Endodermal cell (in vitro differentiated cells): ENCODE data around the gene ACOT4. TPM values are rescaled to one million over a fixed set of nuclear protein-coding genes. Genes with fewer than 3 reads are reported as not detected.

Source experiments
- DNase-seq: peaks from one replicate; pipeline ENCODE4 v3.0.0-alpha.2; 2017
- H3K27ac ChIP-seq: 2 replicates; pipeline ENCODE4 v1.5.1; 2013; ENCODE audit warnings: mild to moderate bottlenecking, low read depth, low read length, moderate library complexity
- H3K27me3 ChIP-seq: 2 replicates; pipeline ENCODE4 v1.6.1; 2013; ENCODE audit warnings: mild to moderate bottlenecking, low read length, moderate library complexity; ENCODE audit not compliant: insufficient read depth, control insufficient read depth, poor library complexity, severe bottlenecking
- H3K36me3 ChIP-seq: 2 replicates; pipeline ENCODE4 v1.7.0; 2013; ENCODE audit warnings: mild to moderate bottlenecking, low read length, moderate library complexity; ENCODE audit not compliant: control insufficient read depth, insufficient read depth
- H3K4me1 ChIP-seq: one replicate; pipeline ENCODE4 v1.7.0; 2013; ENCODE audit warnings: low read length; ENCODE audit not compliant: control insufficient read depth, insufficient read depth
- H3K4me3 ChIP-seq: 2 replicates; pipeline ENCODE4 v1.5.1; 2013; ENCODE audit warnings: mild to moderate bottlenecking, low read length, moderate library complexity
- H3K9ac ChIP-seq: 2 replicates; pipeline ENCODE4 v1.6.1; 2013; ENCODE audit warnings: mild to moderate bottlenecking, low read length, moderate library complexity; ENCODE audit not compliant: poor library complexity, severe bottlenecking; ENCODE audit errors: extremely low read depth
- H3K9me3 ChIP-seq: 2 replicates; pipeline ENCODE4 v1.6.1; 2013; ENCODE audit warnings: mild to moderate bottlenecking, low read length, moderate library complexity; ENCODE audit not compliant: control insufficient read depth
- H3K27ac Mint-ChIP-seq: 2 replicates; pipeline ENCODE4 v1.8.0; 2020; ENCODE audit warnings: mixed read lengths
- H3K27me3 Mint-ChIP-seq: 2 replicates; pipeline ENCODE4 v1.8.0; 2021; ENCODE audit warnings: mild to moderate bottlenecking, mixed read lengths; ENCODE audit not compliant: insufficient read depth
- H3K36me3 Mint-ChIP-seq: 2 replicates; pipeline ENCODE4 v1.8.0; 2020; ENCODE audit warnings: low read depth, mixed read lengths
- H3K4me1 Mint-ChIP-seq: 2 replicates; pipeline ENCODE4 v1.8.0; 2020; ENCODE audit warnings: mixed read lengths
- H3K4me3 Mint-ChIP-seq: 2 replicates; pipeline ENCODE4 v1.8.0; 2020; ENCODE audit warnings: mild to moderate bottlenecking, moderate library complexity, mixed read lengths
- H3K9me3 Mint-ChIP-seq: 2 replicates; pipeline ENCODE4 v1.8.0; 2020; ENCODE audit warnings: mild to moderate bottlenecking, mixed read lengths
- CTCF ChIP-seq: fragments of 200-600 bp; sonication (generic); conservative IDR thresholded peaks from 2 replicates; pipeline ENCODE4 v1.5.0; 2021; ENCODE audit warnings: antibody characterized with exemption, mild to moderate bottlenecking
- WGBS, 2 experiments: methylation state at CpG; one replicate each; pipeline versions ENCODE4 v1.1.5 to v1.1.7; 2013; ENCODE audit warnings: missing lambda C conversion rate in 2 of 2, mixed read lengths in 1 of 2; ENCODE audit not compliant: insufficient coverage in 1 of 2, insufficient read length in 1 of 2; 5-methylcytosine and 5-hydroxymethylcytosine counted together
- total RNA-seq, 2 donors: library from RNA; stranded (reverse); fragmentation: NEBNext Ultra II Directional in 1 of 2; extraction: Animal tissue kit (Norgen Biotek cat#: 25700) in 1 of 2; gene quantifications; 2 replicates in 1 of 2; 3 replicates in 1 of 2; pipeline ENCODE4 v1.2.1, GENCODE V29; 2021

Gene ACOT4
- total RNA-seq, 2 donors from 2014 or later: 0.97 to 2.0 TPM

- Histone ChIP-seq H3K9me3 (peaks cover 12% of the 10 kb centered on the region), H3K27ac (no peak overlapping the region), H3K4me1 (no peaks in the 10 kb centered on the region), H3K27me3 (no peaks in the 10 kb centered on the region), H3K9ac (no peak overlapping the region), H3K36me3 (no peaks in the 10 kb centered on the region), H3K4me3 (no peak overlapping the region)
- no peak for TF ChIP-seq CTCF
- Mint-ChIP-seq H3K4me3 (no peak overlapping the region), H3K4me1 (no peaks in the 10 kb centered on the region), H3K27ac (no peak overlapping the region), H3K9me3 (peaks cover 34% of the 10 kb centered on the region), H3K27me3 (no peaks in the 10 kb centered on the region), H3K36me3 (peaks cover 8% of the 10 kb centered on the region)
- WGBS, 2 experiments: 84 to 88% methylated on average over 3 of the region's 3 CpGs
- no peak for DNase-seq
Measured at GRCh38 chr14:73602994-73603393, 11.3 kb downstream of the ACOT4 start.

- Mint-ChIP-seq H3K4me1 (no peaks in the 10 kb centered on the region), H3K27ac (no peak overlapping the region), H3K9me3 (peaks cover 38% of the 10 kb centered on the region), H3K4me3 (no peak overlapping the region), H3K27me3 (peaks cover 3% of the 10 kb centered on the region), H3K36me3 (peaks cover 10% of the 10 kb centered on the region)
- H3K9me3 ChIP-seq: peaks cover 12% of the 10 kb centered on the region
- 86 to 97% methylated on average over 2 to 3 of the region's 3 CpGs for WGBS, 2 experiments
- no peaks in the 10 kb centered on the region for H3K4me1 ChIP-seq
- H3K27ac ChIP-seq: no peak overlapping the region
- no peak for TF ChIP-seq CTCF
- H3K27me3 ChIP-seq: no peaks in the 10 kb centered on the region
- H3K4me3 ChIP-seq: no peak overlapping the region
- DNase-seq: no peak
- H3K36me3 ChIP-seq: no peaks in the 10 kb centered on the region
- H3K9ac ChIP-seq: no peak overlapping the region
Measured at GRCh38 chr14:73606271-73606670, 14.6 kb downstream of the ACOT4 start.

DNA sequence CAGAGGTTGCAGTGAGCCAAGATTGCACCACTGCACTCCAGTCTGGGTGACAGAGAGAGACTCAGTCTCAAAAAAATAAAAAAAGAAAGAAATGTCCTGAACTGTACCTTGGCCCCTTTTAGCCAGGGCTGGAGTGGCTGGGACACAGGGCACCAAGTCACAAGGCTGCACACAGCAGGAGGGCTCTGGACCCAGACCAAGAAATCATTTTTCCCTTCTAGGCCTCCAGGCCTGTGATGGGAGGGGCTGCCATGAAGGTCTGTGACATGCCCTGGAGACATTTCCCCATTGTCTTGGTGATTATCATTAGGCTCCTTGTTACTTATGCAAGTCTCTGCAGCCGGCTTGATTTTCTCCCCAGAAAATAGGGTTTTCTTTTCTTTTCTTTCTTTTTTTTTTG, 15.6 kb downstream of the ACOT4 start:
- Mint-ChIP-seq H3K27me3 (peaks cover 5% of the 10 kb centered on the region), H3K36me3 (peaks cover 10% of the 10 kb centered on the region), H3K27ac (no peak overlapping the region), H3K9me3 (peaks cover 38% of the 10 kb centered on the region), H3K4me1 (no peaks in the 10 kb centered on the region), H3K4me3 (no peak overlapping the region)
- H3K27me3 ChIP-seq: no peaks in the 10 kb centered on the region
- no peak for DNase-seq
- H3K4me1 ChIP-seq: no peaks in the 10 kb centered on the region
- no peak overlapping the region for H3K4me3 ChIP-seq
- H3K27ac ChIP-seq: no peak overlapping the region
- WGBS, 2 experiments: 90 to 100% methylated on average over 1 of the region's 1 CpG
- no peaks in the 10 kb centered on the region for H3K36me3 ChIP-seq
- H3K9me3 ChIP-seq: peaks cover 12% of the 10 kb centered on the region
- no peak overlapping the region for H3K9ac ChIP-seq
- no peak for TF ChIP-seq CTCF
